ENCODE data around the gene EXOSC1. TPM values are rescaled to one million over a fixed set of nuclear protein-coding genes. Genes with fewer than 3 reads are reported as not detected.
"Not testable (repeated sequence)": the region's sequence is repeated elsewhere in the genome, so short reads cannot be mapped to it uniquely, and the experiment has no call there.

Gene EXOSC1
- total RNA-seq, 1 experiment from 2014 or later: 34.7 TPM

DNA sequence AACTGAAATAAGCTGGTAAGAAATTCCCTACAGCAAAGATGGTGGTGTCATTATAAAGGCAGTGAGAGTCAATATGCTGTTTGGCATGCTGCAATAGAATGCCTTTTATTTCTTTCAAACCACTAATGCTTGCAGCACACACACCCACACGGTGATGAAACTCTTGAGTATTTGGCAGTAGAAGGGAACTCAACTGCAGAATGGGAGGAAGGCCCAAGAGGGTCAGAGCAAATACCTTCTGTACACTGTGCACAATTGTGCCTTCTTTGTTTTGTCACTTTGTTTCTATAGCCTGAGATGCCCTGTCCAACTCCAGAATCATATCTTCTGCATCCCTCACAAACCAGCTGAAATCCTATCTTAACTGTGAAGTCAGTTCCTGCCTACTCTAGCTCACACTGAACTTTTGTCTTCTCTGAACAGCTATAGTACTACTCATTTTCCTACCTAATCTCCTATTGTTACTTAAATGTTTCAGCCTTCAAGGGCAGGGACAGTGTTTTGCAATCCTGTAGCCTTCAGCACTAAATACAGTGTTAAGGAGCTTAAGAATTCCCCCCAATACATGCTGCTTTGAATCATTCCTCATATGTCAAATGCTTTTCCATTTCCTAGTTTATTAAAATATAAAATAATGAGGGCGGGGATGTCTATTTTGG lies 30.3 kb upstream of the EXOSC1 start:
- POLR2A ChIA-PET (ENCODE audit: unreplicated experiment): interaction anchor here (0.5 kb wide), 1 partner anchor 129 kb away, joined by 3 read pairs; no protein-coding TSS in a partner anchor
- no peak overlapping the region for H3K4me2 ChIP-seq (ENCODE audit: low read length)

GRCh38 chr10:97474918-97475317 lies 29.1 kb upstream of the EXOSC1 start:
- Histone ChIP-seq H3K27ac (ENCODE audit: low read length) (no peak overlapping the region), H3K27me3 (ENCODE audit: low read length) (no peaks in the 10 kb centered on the region), H3K9ac (ENCODE audit: low read length) (no peak overlapping the region), H3K4me3 (ENCODE audit: low read length) (no peak overlapping the region), H3F3A (ENCODE audit: low read length, unreplicated experiment) (no peaks in the 10 kb centered on the region), H4K20me1 (ENCODE audit: low read length) (no peaks in the 10 kb centered on the region), H3K4me2 (ENCODE audit: low read length) (no peak overlapping the region), H3K9me3 (ENCODE audit: low read length) (no peaks in the 10 kb centered on the region), H2AFZ (ENCODE audit: low read length) (no peak overlapping the region), H3K36me3 (ENCODE audit: low read depth, low read length) (peaks cover 62% of the 10 kb centered on the region), H3K9me2 (replicated peaks; ENCODE audit: low read length) (no peaks in the 10 kb centered on the region), H3K4me1 (ENCODE audit: insufficient read depth, low read length) (peaks cover 12% of the 10 kb centered on the region), H3K79me2 (ENCODE audit: low read length) (0 out of 2 replicates have a peak, but pooled peaks cover 10% of the 10 kb centered on the region)
- no peak for ATAC-seq
- POLR2A ChIA-PET (ENCODE audit: unreplicated experiment): no interaction called here
- intact Hi-C loops (cut with micrococcal nuclease): no loop called here
- CTCF ChIA-PET: no interaction called here
- no peak for DNase-seq
- no TSS peak for BruUV-seq (replicated peaks)
- TF ChIP-seq EZH2phosphoT487 (IDR thresholded peaks at IDR 0.05; ENCODE audit: borderline replicate concordance, low read length): no peak
- no peak for TF ChIP-seq CTCF (conservative IDR thresholded peaks at IDR 0.05; ENCODE audit: low read depth, low read length)
- no peak for TF ChIP-seq EZH2 (IDR thresholded peaks at IDR 0.05; ENCODE audit: low read length, unreplicated experiment)

More for the DNA sequence above, 30.3 kb upstream of the EXOSC1 start:
- ATAC-seq: no peak
- BruUV-seq (replicated peaks): no TSS peak
- Histone ChIP-seq H3K9me2 (replicated peaks; ENCODE audit: low read length) (no peaks in the 10 kb centered on the region), H3K9me3 (ENCODE audit: low read length) (no peaks in the 10 kb centered on the region), H4K20me1 (ENCODE audit: low read length) (no peaks in the 10 kb centered on the region), H3K79me2 (ENCODE audit: low read length) (peaks cover 17% of the 10 kb centered on the region; the same call in 1 of the 2 replicates), H2AFZ (ENCODE audit: low read length) (no peak overlapping the region), H3K27ac (ENCODE audit: low read length) (no peak overlapping the region), H3K9ac (ENCODE audit: low read length) (no peak overlapping the region), H3F3A (ENCODE audit: low read length, unreplicated experiment) (no peaks in the 10 kb centered on the region), H3K4me3 (ENCODE audit: low read length) (no peak overlapping the region), H3K4me1 (ENCODE audit: insufficient read depth, low read length) (peaks cover 24% of the 10 kb centered on the region), H3K36me3 (ENCODE audit: low read depth, low read length) (peaks cover 61% of the 10 kb centered on the region), H3K27me3 (ENCODE audit: low read length) (no peaks in the 10 kb centered on the region)
- TF ChIP-seq CTCF (conservative IDR thresholded peaks at IDR 0.05; ENCODE audit: low read depth, low read length) (no peak), EZH2phosphoT487 (IDR thresholded peaks at IDR 0.05; ENCODE audit: borderline replicate concordance, low read length) (no peak), EZH2 (IDR thresholded peaks at IDR 0.05; ENCODE audit: low read length, unreplicated experiment) (no peak)
- CTCF ChIA-PET: no interaction called here
- intact Hi-C loops (cut with micrococcal nuclease): no loop called here
- DNase-seq: no peak

- H3K9me3 ChIP-seq (ENCODE audit: low read length); intact Hi-C loops (cut with micrococcal nuclease); H4K20me1 ChIP-seq (ENCODE audit: low read length); H2AFZ ChIP-seq (ENCODE audit: low read length); POLR2A ChIA-PET (ENCODE audit: unreplicated experiment); DNase-seq; H3K4me2 ChIP-seq (ENCODE audit: low read length); H3K27me3 ChIP-seq (ENCODE audit: low read length); H3F3A ChIP-seq (ENCODE audit: low read length, unreplicated experiment); BruUV-seq (replicated peaks); H3K79me2 ChIP-seq (ENCODE audit: low read length); H3K9me2 ChIP-seq (replicated peaks; ENCODE audit: low read length); ATAC-seq; CTCF ChIA-PET; H3K27ac ChIP-seq (ENCODE audit: low read length); H3K9ac ChIP-seq (ENCODE audit: low read length); H3K4me3 ChIP-seq (ENCODE audit: low read length): not testable (repeated sequence)
- peaks cover 11% of the 10 kb centered on the region for H3K4me1 ChIP-seq (ENCODE audit: insufficient read depth, low read length)
- H3K36me3 ChIP-seq (ENCODE audit: low read depth, low read length): peaks cover 47% of the 10 kb centered on the region; the same call in 1 of the 2 replicates
Measured at GRCh38 chr10:97468781-97469180, 23.0 kb upstream of the EXOSC1 start.

Measured in PC-3 (cell line).